A673 (cell line): ENCODE measurements around the gene NME5. TPM values are rescaled to one million over a fixed set of nuclear protein-coding genes. Genes with fewer than 3 reads are reported as not detected.
A peak's percentile ranks its signal among the peaks of the same experiment; 100 is the strongest.

Source experiments
- BruUV-seq: library from RNA; stranded (reverse); fragments of 400-500 nt; replicated peaks from 2 replicates; lab custom pipeline; 2021; lab: Mats Ljungman, UMichigan
- CTCF ChIA-PET: fragments of 300-600 bp; sonication (Branson Sonifier 250); formaldehyde crosslinking; loops from one replicate; lab custom pipeline; 2022; ENCODE audit warnings: antibody characterized with exemption; lab: Charles Lee
- POLR2A ChIA-PET: fragments of 300-600 bp; sonication (Branson Sonifier 250); formaldehyde crosslinking; loops from one replicate; lab custom pipeline; 2022; ENCODE audit warnings: antibody characterized with exemption; ENCODE audit not compliant: low non-redundant PET; lab: Charles Lee
- DNase-seq: peaks from one replicate; pipeline ENCODE4 v3.0.0-alpha.2; 2015; ENCODE audit warnings: low spot score
- H3K27ac ChIP-seq: fragments of 200-600 bp; sonication (generic); 2 replicates; pipeline ENCODE4 v1.5.1; 2016; ENCODE audit warnings: mixed run types, low read depth, mild to moderate bottlenecking, mixed read lengths, antibody characterized with exemption, low read length; ENCODE audit not compliant: poor library complexity, severe bottlenecking
- H3K27me3 ChIP-seq: fragments of 200-600 bp; sonication (generic); replicated peaks from 2 replicates; pipeline ENCODE4 v1.6.1; 2017; ENCODE audit warnings: mixed run types, low read depth, mild to moderate bottlenecking, mixed read lengths, antibody characterized with exemption, low read length; ENCODE audit not compliant: insufficient read depth, poor library complexity
- H3K36me3 ChIP-seq: fragments of 200-600 bp; sonication (generic); 2 replicates; pipeline ENCODE4 v1.6.1; 2016; ENCODE audit warnings: mixed run types, mild to moderate bottlenecking, mixed read lengths, antibody characterized with exemption, low read length; ENCODE audit not compliant: insufficient read depth, poor library complexity, severe bottlenecking
- H3K4me1 ChIP-seq: fragments of 200-600 bp; sonication (generic); 2 replicates; pipeline ENCODE4 v1.6.1; 2017; ENCODE audit warnings: mixed run types, mild to moderate bottlenecking, mixed read lengths, antibody characterized with exemption, low read length; ENCODE audit not compliant: insufficient read depth, poor library complexity, severe bottlenecking
- H3K4me3 ChIP-seq: fragments of 200-600 bp; sonication (generic); 2 replicates; pipeline ENCODE4 v1.5.1; 2016; ENCODE audit warnings: low read depth, mixed run types, mild to moderate bottlenecking, mixed read lengths, low read length; ENCODE audit not compliant: poor library complexity, severe bottlenecking
- H3K9me3 ChIP-seq: fragments of 200-600 bp; sonication (generic); 2 replicates; pipeline ENCODE4 v1.6.1; 2016; ENCODE audit warnings: mixed run types, low read depth, mild to moderate bottlenecking, mixed read lengths, antibody characterized with exemption, low read length; ENCODE audit not compliant: poor library complexity, severe bottlenecking
- EZH2 ChIP-seq: fragments of 200-600 bp; sonication (generic); IDR thresholded peaks from 2 replicates; pipeline ENCODE4 v1.6.1; 2017; ENCODE audit warnings: borderline replicate concordance, low read depth, mild to moderate bottlenecking, mixed read lengths, antibody characterized with exemption, low read length; ENCODE audit not compliant: poor library complexity, severe bottlenecking
- intact Hi-C: fragments of 100-400 bp; cut with micrococcal nuclease; formaldehyde crosslinking; loops from one replicate; pipeline ENCODE4 v1.10.0; 2022; ENCODE audit not compliant: unreplicated experiment
- total RNA-seq: library from RNA; stranded (reverse); gene quantifications from 2 replicates; pipeline ENCODE4 v1.2.3, GENCODE V29; 2021
- TF ChIP-seq, protein P1 (sequence below): fragments of 300-800, 200-600 bp; sonication (generic); conservative IDR thresholded peaks from 2 replicates; pipeline ENCODE4 v1.5.1; 2017; ENCODE audit warnings: low read depth, mild to moderate bottlenecking, antibody characterized with exemption, low read length, moderate library complexity, mixed read lengths

NME5 gene
- total RNA-seq, 1 experiment from 2014 or later = not detected

DNA sequence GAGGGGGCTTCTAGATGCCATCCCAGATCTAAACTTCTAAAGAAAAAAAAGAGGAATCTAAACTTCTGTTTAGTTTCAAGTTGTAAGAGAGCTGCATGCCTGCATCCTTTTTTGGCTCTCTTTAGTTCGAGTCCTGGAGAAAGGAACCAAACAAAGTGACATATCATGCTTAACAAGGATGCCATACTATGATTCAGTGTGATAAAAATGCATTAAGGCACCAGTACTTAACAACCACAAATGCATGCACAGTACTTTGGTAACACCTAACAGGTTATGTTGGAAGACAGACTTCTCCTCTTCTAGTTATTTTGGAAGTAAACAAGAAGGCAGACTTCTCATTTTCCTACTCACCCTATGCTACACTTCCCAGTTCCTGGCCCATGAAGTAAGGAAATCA, 27.3 kb downstream of the NME5 start:
- TF ChIP-seq, protein P1, sequence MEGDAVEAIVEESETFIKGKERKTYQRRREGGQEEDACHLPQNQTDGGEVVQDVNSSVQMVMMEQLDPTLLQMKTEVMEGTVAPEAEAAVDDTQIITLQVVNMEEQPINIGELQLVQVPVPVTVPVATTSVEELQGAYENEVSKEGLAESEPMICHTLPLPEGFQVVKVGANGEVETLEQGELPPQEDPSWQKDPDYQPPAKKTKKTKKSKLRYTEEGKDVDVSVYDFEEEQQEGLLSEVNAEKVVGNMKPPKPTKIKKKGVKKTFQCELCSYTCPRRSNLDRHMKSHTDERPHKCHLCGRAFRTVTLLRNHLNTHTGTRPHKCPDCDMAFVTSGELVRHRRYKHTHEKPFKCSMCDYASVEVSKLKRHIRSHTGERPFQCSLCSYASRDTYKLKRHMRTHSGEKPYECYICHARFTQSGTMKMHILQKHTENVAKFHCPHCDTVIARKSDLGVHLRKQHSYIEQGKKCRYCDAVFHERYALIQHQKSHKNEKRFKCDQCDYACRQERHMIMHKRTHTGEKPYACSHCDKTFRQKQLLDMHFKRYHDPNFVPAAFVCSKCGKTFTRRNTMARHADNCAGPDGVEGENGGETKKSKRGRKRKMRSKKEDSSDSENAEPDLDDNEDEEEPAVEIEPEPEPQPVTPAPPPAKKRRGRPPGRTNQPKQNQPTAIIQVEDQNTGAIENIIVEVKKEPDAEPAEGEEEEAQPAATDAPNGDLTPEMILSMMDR = no peak
- no peak for TF ChIP-seq EZH2
- intact Hi-C loops = no loop called here
- H3K9me3 ChIP-seq = no peaks in the 10 kb centered on the region
- H3K4me1 ChIP-seq = no peaks in the 10 kb centered on the region
- no peak overlapping the region for H3K27ac ChIP-seq
- no peak for DNase-seq
- POLR2A ChIA-PET = no interaction called here
- H3K4me3 ChIP-seq = no peak overlapping the region
- no peaks in the 10 kb centered on the region for H3K27me3 ChIP-seq
- H3K36me3 ChIP-seq = no peaks in the 10 kb centered on the region
- no TSS peak for BruUV-seq
- CTCF ChIA-PET = no interaction called here

DNA sequence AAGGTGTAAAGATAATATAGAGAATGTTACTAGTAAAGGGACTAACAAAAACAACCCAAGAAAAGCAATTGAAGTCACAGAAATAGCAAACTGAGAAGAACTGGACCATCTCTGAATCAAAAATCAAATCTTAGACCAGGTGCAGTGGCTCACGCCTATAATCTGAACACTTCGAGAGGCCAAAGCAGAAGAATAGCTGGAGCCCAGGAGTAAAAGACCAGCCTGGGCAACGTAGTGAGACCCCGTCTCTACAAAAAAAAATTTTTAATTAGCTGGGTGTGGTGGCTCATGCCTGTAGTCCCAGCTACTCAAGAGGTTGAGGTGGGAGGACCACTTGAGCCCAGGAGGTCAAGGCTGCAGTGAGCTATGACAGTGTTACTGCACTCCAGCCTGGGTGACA, 28.0 kb downstream of the NME5 start:
- intact Hi-C loops = no loop called here
- H3K4me1 ChIP-seq = no peaks in the 10 kb centered on the region
- CTCF ChIA-PET = interaction anchor here (1.5 kb wide), 1 partner anchor 22 kb away, joined by 4 read pairs; no protein-coding TSS in a partner anchor
- no peak overlapping the region for H3K4me3 ChIP-seq
- TF ChIP-seq EZH2 = no peak
- TF ChIP-seq, protein P1 = no peak
- no peak overlapping the region for H3K27ac ChIP-seq
- H3K36me3 ChIP-seq = no peaks in the 10 kb centered on the region
- BruUV-seq = no TSS peak
- POLR2A ChIA-PET = no interaction called here
- no peaks in the 10 kb centered on the region for H3K9me3 ChIP-seq
- DNase-seq = no peak
- H3K27me3 ChIP-seq = no peaks in the 10 kb centered on the region

DNA sequence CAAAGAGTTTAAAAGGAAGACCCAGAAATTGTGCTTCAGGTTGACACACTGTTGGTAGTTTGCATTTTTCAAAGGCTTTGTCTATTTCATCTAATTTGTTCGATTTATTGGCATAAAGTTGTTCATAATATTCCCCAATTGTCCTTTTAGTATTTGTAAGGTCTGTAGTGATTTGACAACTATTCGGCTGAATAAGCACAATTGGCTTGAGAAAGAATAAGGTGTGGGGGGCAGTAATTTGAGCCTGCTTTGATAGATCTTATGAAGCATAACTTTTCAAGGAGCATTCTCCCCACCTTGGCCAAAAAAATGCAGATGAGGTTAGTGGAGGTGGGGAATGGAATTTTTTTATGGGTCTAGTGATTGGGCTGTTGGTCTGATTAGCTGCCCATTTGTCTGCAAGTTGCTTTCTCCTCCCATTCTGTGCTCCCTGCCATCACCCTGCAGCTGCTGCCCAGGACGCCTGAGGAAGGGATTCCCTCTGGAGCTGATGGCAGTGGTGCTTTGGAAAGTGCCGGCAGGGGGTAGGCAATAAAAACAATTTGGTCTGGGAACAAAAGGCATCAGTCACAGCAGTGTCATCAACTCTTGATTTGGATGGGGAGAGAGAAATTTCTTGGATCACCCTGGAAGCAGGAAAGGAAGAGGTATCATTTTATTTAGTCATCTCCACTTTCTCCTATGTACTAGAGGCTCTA, 28.8 kb downstream of the NME5 start:
- TF ChIP-seq, protein P1 = no peak
- TF ChIP-seq EZH2 = no peak
- no TSS peak for BruUV-seq
- no peak overlapping the region for H3K27ac ChIP-seq
- peak; percentile 40 for DNase-seq
- ChIA-PET POLR2A (no interaction called here), CTCF (interaction anchor here (1.5 kb wide), 1 partner anchor 23 kb away, joined by 4 read pairs; no protein-coding TSS in a partner anchor)
- H3K36me3 ChIP-seq = no peaks in the 10 kb centered on the region
- no peak overlapping the region for H3K4me3 ChIP-seq
- intact Hi-C loops = no loop called here
- H3K4me1 ChIP-seq = no peaks in the 10 kb centered on the region
- no peaks in the 10 kb centered on the region for H3K27me3 ChIP-seq
- no peaks in the 10 kb centered on the region for H3K9me3 ChIP-seq
